GM12874 (cell line): ENCODE measurements around the gene AURKA.

Experiments used
- CTCF ChIP-seq: IDR thresholded peaks from 2 replicates; pipeline ENCODE4 v1.5.1; 2011; ENCODE audit warnings: low read depth, mild to moderate bottlenecking, control low read depth, low read length, moderate library complexity; ENCODE audit not compliant: insufficient read depth

The AURKA gene

GRCh38 chr20:56392132-56392880 is at the start of gene AURKA, which contains the start of gene CSTF1:
TSS of gene AURKA (minus strand) at chr20:56392215. CDS start at chr20:56388197, 4,018 bp downstream.
TSS of gene CSTF1 (plus strand) at chr20:56392645. CDS start at chr20:56395553, 2,908 bp downstream.
- TF ChIP-seq CTCF, result no peak

- no peak for TF ChIP-seq CTCF
Observed at GRCh38 chr20:56440346-56441007, 48.5 kb upstream of the AURKA start.

GRCh38 chr20:56439771-56440291 is 47.8 kb upstream of the AURKA start:
- TF ChIP-seq CTCF, result no peak

- TF ChIP-seq CTCF, result no peak
Observed at GRCh38 chr20:56438284-56438683, 46.3 kb upstream of the AURKA start.

GRCh38 chr20:56437196-56437960 is 45.4 kb upstream of the AURKA start:
- TF ChIP-seq CTCF, result no peak

- no peak for TF ChIP-seq CTCF
Observed at GRCh38 chr20:56433880-56434255, 41.9 kb upstream of the AURKA start.
